Retinal pigment epithelial cell (primary cell): ENCODE data around the gene SAMMSON.

Experiments used
- DNase-seq: peaks from one replicate; pipeline ENCODE4 v3.0.0-alpha.2; 2010; ENCODE audit warnings: low read depth
- H3K4me3 ChIP-seq: 2 replicates; pipeline ENCODE4 v1.5.1; 2011; ENCODE audit warnings: mild to moderate bottlenecking, low read length, control low read depth, moderate library complexity
- TF ChIP-seq, protein P1 (sequence below): conservative IDR thresholded peaks from 2 replicates; pipeline ENCODE4 v1.5.1; 2011; ENCODE audit warnings: low read depth, low read length, control low read depth, inconsistent platforms

The SAMMSON gene

DNA sequence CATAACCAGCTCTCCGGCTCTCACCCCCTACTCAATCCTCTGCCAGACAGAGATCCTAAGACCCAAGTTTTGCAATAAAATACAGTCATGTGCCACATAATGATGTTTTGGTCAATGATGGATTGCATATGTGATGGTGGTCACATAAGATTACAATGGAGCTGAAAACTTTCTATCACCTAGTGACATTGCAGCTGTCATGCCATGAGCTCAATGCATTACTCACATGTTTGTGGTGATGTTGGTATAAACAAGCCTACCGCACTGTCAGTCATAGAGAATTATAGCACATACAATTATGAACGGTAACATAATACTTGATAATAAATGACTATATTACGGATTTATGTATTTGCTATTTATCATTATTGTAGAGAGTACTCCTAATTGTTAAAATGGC lies 26.9 kb upstream of the SAMMSON start:
- TF ChIP-seq, protein P1, sequence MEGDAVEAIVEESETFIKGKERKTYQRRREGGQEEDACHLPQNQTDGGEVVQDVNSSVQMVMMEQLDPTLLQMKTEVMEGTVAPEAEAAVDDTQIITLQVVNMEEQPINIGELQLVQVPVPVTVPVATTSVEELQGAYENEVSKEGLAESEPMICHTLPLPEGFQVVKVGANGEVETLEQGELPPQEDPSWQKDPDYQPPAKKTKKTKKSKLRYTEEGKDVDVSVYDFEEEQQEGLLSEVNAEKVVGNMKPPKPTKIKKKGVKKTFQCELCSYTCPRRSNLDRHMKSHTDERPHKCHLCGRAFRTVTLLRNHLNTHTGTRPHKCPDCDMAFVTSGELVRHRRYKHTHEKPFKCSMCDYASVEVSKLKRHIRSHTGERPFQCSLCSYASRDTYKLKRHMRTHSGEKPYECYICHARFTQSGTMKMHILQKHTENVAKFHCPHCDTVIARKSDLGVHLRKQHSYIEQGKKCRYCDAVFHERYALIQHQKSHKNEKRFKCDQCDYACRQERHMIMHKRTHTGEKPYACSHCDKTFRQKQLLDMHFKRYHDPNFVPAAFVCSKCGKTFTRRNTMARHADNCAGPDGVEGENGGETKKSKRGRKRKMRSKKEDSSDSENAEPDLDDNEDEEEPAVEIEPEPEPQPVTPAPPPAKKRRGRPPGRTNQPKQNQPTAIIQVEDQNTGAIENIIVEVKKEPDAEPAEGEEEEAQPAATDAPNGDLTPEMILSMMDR = no peak
- no peak overlapping the region for H3K4me3 ChIP-seq
- DNase-seq = no peak

DNA sequence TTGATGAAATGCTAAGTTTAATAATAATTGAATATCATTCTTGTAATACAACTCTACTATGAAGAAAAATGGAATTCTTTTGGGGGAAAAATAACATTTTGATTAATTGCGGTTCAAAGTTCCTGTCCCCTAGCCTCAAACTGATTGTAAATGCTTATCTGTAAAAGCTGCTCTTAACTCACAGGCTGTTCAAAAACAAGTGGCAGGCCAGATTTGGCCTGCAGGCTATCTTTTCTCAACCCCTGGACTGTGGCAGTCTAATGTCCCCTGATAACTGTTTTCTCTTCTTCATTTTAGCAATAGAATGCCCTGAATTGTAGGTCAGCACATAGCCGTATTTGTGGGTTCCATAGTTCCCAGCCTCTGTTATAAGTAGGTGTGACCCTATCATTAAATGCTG lies 23.5 kb upstream of the SAMMSON start:
- DNase-seq = no peak
- TF ChIP-seq, protein P1 = no peak
- no peak overlapping the region for H3K4me3 ChIP-seq

DNA sequence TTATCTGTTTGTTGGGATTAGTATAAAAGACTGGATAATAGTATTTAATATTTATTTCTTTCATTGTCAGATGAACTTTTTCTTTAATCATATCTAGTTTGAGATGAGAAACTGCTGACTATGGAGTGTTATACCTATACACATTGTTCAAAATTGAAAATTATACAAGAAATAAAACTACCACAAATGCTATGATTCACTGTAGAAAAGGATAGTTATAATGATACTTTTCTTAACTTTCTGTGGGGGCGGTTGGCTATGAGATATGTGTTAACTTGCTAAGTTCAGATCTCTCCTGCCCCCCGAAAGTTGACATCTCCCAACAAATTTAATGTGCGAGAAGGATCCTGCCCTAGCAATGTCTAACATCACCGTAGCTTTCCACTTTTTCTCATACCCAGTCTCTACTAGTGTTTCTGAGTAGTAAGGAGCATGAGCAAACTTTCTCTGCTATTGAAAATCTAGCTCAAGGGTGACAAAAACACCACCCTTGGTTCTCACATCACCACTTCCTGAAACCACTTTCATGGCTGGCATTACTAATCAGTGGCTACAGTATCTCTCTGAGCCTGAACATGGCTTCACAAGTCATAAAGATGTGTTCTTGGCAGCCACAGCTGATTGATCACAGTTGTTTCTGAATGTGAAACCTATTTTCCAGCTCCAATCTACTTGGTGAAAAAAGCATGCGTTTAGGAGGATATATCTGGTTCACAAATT lies 15.8 kb upstream of the SAMMSON start:
- TF ChIP-seq, protein P1 = no peak
- H3K4me3 ChIP-seq = no peak overlapping the region
- no peak for DNase-seq

DNA sequence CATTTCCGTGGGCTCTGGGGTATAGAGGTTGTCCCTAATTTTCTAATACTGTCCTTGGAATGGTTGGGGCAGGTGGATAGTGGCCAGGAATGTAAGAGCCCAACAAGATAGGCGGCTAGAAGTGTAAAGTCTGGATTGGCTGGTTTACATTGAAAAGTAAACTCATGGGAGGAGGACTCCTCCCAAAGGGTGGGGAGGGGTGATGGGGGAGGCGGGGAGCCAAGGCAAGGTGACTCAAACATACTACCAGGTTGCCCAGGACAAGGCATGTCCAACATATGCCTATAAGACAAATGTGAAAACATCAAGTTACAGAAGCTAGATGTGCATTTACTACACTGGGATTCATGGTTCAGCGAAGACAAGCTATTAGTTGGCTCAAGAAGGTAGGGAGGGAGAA lies 14.3 kb upstream of the SAMMSON start:
- TF ChIP-seq, protein P1 = no peak
- H3K4me3 ChIP-seq = no peak overlapping the region
- DNase-seq = no peak

DNA sequence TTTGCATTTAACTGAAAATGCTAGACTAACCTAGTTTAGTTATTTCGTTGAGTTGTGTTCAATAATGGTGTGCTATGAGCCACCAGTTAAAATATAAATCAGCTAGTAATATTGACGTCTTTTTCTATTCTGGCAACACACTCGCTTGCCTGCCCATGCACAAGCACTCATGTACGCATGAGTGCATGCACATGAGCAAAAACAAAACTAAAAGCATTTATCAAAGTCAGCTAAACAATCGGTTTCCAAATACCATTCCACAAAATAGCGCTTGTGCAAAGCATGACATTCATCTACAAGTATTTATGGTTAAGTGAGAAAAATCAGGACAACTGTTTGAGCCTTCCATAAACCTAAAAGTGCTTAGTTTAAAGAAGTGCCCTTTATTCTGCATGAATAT lies 13.1 kb upstream of the SAMMSON start:
- no peak for DNase-seq
- H3K4me3 ChIP-seq = no peak overlapping the region
- TF ChIP-seq, protein P1 = no peak

DNA sequence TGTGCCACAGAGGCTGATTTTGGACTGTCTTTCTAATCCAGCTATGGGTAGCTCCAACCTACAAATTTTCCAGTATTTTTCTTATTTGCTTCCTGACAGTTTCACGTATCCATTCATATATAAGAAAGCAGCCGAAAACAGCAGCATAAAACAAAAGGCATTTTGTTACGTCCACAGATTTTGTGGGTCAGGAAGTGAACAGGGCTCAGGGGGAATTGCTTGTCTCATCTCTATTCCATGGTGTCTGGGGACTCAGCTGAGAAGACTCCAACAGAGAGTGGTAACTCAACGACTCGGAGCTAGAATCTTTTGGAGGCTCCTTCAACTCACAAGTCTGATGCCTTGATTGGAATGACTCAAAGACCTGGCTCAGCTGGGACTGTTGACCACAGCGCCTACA lies 11.7 kb upstream of the SAMMSON start:
- H3K4me3 ChIP-seq = no peak overlapping the region
- TF ChIP-seq, protein P1 = no peak
- DNase-seq = no peak

DNA sequence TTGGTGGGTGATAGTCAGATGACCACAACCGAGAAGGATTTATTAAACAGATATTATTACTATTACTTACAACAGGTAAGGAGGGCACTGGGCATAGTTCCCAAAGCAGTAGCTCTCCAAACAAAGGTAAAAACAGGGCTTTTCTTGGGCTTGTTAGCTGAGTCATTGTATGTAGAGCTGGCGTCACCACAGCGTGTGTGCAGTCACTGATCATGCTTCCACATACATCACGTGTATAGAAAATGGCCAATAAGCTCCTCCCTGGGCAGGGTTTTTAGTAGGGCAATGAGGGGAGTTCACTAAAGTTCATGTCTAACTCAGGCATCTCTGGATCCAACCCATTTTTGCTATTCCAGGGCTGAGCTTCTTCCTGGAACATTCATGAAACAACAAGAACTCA lies 5.8 kb upstream of the SAMMSON start:
- TF ChIP-seq, protein P1 = no peak
- no peak overlapping the region for H3K4me3 ChIP-seq
- DNase-seq = no peak
